GM18498 (cell line): ENCODE data around the gene NBPF15.
"Not testable (repeated sequence)": the region's sequence is repeated elsewhere in the genome, so short reads cannot be mapped to it uniquely, and the experiment has no call there.

Experiments
- ATAC-seq: cut with Tn5 transposase; IDR thresholded peaks from one replicate; pipeline ENCODE4 v1.9.1; 2021; ENCODE audit warnings: mild to moderate bottlenecking, moderate library complexity; ENCODE audit not compliant: unreplicated experiment

Gene NBPF15, protein sequence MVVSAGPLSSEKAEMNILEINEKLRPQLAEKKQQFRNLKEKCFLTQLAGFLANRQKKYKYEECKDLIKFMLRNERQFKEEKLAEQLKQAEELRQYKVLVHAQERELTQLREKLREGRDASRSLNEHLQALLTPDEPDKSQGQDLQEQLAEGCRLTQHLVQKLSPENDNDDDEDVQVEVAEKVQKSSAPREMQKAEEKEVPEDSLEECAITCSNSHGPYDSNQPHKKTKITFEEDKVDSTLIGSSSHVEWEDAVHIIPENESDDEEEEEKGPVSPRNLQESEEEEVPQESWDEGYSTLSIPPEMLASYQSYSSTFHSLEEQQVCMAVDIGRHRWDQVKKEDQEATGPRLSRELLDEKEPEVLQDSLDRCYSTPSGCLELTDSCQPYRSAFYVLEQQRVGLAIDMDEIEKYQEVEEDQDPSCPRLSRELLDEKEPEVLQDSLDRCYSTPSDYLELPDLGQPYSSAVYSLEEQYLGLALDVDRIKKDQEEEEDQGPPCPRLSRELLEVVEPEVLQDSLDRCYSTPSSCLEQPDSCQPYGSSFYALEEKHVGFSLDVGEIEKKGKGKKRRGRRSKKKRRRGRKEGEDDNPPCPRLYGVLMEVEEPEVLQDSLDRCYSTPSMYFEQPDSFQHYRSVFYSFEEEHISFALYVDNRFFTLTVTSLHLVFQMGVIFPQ

DNA sequence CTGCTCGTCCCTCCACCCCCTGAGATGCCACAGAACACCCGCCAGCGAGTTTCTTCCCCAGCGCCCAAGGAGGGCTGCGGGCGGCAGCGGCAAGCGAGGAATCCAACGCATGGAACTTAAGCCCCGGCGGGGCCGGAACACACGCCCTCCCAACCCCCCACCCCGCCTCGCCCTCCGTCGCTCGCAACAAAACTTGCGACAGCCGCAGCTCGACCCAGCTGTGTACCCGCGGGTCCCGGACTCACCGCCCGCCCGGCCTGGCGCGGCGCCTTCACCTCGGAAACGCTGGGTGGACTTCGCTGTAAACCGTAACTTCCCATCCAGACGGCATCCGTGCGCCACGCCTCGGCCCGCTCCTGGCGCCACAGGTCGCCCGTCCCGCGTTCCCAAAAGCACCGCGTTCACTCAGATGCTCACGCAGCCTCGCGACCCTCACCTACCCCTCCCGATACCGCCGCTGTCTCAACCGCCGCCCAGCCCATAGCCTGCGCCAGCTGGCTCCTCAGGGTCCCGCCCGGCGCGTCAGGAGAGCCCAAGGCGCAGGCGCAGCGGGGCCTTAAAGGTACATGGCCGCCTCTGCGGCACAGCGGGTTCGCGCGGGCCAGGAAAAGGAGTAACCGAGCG, at the start of gene NBPF15:
Gene NBPF15 (minus strand): TSS at position 534 of the 624 bp plus-strand sequence. CDS start 21,666 bp downstream, outside the sequence.
- peak; percentile 98 for ATAC-seq

DNA sequence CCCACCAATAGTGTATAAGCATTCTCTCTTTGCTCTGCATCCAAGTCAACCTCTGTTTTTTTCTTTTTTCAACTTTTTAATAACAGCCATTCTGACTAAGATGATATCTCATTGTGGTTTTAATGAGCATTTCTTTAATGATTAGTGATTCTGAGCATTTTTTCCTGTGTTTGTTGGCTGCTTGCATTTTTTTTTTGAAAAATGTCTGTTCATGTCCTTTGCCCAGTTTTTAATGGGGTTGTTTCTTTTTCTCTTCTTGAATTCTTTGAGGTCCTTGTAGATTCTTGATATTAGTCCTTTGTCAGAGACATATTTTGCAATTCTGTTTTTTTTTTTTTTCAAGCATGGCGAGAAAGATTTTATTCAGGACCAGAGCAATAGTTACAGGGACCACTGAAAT, 35.0 kb upstream of the NBPF15 start:
- ATAC-seq = not testable (repeated sequence)

DNA sequence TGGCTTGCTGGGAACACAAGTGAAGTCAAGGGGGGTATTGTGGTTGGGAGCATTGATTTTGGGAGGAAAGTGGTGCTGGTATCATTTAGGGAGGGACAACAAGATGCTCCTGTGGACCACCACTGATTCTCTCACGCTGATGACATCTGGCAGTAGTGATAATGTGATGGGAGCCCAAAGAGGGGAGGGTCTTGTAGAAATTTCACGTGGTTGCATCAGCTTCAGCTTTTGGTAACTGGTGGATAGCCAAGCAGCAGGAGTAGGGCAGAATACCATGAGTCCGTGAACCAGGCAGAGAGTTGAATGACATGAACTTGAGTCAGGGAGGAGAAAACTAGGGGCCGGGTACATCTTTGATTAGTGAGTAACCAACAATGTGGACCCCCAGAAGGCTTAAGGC, 32.7 kb upstream of the NBPF15 start:
- ATAC-seq = not testable (repeated sequence)

DNA sequence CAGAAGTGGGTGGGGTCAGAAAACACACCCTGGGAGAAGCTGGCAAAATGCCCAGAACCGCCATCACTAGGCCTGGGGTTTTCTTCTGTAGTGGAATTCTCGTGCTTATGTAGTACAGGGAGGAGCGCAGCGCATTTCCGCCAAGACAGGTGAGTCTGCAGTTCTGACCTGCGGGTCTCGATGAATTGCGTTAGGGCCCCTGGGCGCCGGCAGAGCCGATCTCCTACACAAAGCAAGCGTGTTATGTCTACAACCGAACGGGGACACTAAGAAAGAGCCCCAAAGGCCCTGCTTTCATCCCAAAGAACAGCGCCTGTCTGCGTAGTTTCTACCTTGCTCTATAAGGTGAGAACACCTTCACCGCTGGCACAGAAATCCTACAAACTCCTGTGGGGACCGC, 28.9 kb upstream of the NBPF15 start:
- ATAC-seq = not testable (repeated sequence)

DNA sequence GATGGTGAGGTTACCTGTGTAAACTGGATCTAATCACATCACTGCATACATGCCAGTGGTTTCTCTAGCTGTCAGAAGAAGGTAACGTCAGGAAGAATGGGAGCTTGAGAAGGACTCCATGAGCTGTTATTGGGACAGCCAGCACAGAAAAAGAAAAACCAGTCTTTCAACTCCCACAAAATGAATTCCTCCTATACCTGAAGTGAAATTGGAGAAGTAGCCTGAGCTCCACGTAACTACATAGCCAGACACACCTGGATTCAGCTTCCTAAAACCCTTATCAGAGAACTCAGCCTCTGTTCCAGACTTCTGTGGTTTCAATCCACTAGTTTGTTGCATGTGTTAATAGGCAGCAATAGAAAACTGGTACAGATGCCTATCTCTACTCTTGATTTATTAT, 25.5 kb upstream of the NBPF15 start:
- not testable (repeated sequence) for ATAC-seq

DNA sequence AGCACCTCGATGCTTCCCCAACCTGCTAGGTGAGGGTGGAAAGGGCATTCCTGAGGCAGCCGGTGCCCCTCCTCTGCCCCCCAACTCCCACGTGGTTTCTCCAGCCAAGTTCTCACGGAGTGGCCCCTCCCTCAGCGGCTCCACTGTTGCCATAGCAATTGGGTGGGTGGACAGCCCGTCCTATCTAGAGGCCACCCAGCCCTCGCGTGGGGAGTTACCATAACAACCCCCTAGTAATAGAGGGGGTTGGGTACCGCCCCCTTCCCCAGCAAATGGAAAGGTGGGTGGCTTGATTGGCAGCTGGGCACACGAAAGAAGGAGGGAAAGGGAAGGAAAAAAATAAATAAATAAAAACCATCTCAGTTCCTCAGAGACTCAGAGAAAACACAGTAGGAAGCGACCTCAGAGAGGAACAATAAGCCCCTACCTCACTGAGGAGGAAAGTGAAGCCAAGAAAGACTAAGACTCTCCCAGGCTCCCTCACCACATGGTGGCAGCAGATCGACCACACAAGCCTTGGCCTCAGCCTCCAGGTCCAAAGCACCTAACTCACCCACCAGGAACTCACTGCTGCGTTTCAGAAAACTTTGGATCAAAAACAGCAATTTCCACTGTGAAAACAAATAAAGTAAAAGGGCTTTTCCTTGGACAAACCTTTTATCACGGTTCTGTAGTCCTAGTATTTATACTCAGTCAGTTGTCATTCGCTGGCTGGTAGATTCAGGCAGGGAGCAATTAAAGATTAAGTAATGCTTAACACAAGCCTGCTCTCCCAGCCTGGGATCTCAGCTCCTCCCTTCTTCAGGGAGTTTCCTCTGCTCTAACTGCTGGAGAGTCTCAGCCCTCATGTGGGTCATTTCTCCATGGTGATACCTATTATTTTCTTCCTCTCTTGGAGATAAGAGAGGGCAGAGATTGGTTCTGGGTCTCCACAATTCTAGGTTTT, 23.9 kb upstream of the NBPF15 start:
- ATAC-seq = not testable (repeated sequence)

DNA sequence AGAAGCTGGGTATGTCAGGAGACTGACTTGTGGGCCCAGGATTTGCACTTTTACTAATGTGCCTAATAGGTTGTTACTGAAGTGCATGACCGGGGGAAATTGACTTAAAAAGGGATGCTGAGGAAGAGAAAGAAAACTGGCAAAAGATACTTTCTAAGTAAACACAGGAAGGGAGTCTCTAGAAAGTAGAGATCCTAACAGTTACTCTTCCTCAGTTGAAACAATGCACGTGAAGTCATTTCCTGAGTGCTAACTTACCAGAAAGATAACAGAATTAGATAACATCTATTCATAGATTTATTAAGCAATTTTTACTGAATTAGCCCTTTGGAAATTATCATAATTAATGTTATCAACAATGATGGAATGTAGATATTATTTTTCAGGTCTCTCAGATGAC, 12.4 kb upstream of the NBPF15 start:
- not testable (repeated sequence) for ATAC-seq

DNA sequence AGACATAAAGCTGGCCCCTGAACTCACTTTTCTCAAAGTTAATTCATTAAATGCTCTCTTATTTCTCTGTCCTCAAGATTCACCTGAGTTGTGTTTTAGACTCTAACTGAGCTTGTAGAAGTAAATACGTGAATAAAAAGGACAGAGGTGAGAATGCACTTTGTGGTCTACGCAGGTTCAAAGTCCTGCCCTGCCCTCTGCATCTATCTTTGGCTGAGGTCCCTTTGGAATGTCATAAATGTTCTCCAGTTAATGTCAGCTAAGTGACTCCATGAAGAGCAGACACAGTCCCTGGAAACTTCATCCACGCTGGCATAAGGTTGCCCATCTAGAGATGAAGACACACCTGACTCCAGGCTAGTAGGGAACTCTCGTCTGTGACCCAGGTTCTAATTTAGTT, 10.0 kb upstream of the NBPF15 start:
- not testable (repeated sequence) for ATAC-seq

DNA sequence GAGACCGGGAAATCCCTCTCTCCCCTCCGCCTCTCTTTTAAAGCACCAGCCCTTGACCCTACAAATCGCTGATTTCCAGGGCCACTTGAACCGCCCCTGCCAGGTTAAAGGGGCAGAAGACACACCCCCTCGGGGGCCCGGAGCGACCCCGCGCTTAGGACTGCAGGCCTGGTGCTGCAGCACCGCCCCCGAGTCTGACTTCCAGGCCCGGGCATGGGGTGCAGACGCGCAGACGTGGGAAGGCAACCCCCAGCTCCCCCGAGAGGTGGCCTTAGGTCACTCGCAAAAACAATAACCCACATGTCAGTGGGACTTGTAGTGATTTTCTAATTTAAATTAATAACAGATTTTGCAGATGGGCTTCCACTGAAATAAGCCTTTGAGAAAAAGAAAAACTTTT, 309 bp upstream of the NBPF15 start:
- ATAC-seq = peak; percentile 14

DNA sequence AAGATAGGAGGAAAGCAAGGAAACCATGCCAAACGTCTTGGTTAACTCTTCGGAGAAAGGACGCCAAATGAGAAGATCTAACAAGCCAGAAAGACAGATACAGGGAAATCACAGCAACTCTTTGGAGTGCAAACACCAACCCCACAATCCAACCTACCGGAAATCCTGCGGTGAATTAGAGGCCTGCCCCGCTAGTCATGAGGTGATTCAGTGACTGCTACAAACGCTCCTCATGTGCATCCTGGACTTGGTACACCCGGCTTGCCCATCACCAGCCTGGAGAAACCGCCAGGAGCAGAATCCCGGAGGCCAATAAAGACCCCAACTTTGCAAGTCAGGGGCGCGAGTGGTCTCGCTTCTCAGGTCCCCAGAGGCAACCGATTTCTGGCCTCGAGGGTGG, 783 bp downstream of the NBPF15 start:
- ATAC-seq = peak; percentile 44

DNA sequence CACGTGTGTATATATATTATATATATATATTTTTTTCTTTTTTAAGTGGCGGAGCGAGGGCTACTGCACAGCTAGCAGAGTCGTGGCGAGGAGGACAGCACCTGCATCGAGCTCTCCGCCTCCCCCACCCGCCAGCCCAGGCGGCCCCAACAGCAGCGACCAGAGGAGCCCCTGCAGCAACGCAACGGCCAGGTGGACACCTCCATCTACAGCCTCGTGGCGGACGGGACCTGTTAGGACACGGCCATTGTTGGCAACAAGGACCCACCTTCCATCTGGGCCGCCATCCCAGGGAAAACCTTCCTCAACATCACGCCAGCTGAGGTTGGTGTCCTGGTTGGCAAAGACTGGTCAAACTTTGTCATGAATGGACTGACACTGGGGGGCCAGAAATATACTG, 19.1 kb downstream of the NBPF15 start:
- not testable (repeated sequence) for ATAC-seq

DNA sequence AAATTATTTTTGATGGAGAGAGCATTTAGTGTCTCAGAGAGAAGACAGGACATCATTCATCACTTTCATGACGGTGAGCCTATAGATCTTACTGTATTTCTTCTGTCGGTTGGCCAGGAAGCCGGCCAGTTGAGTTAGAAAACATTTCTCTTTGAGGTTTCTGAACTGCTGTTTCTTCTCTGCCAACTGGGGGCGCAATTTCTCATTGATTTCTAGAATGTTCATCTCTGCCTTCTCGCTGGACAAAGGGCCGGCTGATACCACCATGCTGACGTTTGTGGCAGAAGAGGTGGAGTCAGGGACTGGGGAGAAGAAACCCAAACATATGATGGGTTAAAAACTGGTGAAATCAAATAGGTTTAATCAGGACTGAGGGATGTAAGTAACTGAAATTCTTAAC, 21.7 kb downstream of the NBPF15 start:
- ATAC-seq = not testable (repeated sequence)

DNA sequence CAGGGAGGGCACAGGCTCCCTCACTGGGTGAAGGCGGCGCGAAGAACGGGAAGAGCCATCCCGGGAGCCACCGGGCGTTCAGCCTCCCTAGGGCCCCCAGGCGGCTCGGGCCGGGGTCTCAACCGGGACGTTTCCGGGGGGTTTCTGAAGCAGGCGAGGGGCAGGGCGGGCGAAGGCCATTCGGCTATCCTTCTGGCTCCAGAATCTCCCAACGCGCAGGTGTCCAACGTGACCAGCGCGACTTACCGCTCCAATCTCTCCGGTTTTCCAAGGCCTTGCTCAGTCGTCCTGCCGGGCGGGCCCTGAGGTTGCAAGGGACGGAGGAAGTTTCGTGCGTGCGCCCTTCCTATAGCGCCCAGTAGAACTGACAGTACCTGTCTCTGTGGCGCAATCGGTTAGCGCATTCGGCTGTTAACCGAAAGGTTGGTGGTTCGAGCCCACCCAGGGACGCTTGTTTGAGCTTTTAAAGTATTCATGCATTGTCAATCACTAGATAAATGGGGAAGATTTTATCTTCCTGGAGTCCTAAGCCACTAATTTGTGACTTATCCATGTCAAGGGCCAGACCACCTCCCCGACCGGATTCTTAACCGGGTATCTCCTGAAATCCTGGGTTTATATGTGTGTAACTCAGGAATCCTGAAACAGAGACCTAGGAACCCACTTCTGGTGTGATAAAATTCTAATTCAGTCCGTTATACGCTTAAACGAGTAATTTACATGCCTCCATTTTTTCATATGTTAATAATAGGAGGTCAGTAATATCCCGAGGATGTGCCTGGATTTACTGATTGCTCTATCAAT, 42.4 kb downstream of the NBPF15 start:
- not testable (repeated sequence) for ATAC-seq

DNA sequence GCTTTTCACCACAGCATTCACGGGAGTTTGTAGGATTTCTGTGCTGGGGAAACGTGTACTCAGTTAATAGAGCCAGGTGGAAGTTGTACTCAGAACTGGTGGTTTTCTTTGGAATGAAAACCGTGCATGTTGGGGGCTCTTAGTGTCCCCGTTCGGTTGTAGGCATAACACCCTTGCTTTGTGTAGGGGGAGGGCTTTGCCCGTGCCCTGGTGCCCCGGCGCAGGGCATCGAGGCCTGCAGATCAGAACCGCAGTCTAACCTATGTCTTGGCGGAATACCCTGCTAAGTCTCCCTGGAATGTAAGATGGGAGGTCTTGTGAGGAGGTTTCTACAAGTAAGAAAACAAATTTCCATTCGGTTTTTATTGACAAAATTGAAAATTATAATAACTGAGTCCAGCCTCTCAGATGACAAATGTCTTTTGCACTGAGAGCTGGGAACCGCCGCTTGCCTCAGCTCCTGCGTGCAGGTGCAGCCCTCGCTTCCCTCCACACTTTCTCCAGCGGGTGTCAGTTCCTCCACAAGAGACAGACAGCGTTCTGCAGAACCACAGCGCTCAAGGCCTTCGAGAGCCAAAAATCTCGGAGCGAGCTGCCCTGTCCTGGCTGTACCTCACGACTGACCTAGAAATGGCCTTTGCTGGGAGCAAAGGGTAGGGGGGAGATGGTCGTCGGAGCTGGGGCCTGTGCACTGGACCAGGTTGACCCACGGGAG, 47.9 kb downstream of the NBPF15 start:
- peak; percentile 4 for ATAC-seq

DNA sequence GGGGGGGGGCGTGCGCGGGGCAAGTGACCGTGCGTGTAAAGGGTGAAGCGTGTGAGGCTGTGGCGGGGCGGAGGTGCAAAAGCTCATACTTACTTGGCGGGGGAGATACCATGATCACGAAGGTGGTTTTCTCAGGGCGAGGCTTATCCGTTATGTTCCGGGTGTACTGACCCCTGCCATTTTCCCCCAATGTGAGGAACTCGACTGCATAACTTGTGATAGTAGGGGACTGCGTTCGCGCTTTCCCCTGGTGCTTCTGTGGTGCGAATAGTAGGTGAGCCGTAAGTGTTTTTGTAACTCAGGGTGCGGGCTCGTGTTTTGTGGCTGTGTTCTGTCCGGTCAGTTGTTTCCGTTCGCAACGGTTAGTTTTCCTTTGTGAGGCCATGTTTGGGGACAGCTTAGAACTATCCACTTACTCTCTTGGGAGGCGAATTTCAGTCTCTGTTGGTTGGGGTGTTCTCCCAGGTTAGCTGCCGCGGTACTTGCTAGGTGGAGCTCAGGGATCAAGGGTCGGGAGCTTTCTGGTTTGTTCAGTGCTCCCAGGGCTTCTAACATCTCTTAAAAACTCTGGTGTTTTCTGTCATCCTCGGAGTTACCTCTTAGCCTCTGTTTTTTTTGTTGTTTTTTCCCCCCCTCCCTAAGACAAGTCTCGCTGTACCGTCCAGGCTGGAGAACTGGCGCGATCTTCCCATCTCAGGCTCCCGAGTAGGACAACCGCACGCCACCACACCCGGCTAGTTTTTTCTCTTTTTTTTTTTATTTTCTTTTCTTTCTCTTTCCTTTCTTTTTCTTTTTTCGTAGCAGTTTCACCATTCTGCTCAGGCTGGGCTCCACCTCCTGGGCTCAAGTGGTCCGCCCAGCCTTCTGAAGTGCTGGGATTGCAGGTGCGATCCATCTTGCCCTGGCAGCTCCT, 48.7 kb downstream of the NBPF15 start:
- ATAC-seq = peak; percentile 92

DNA sequence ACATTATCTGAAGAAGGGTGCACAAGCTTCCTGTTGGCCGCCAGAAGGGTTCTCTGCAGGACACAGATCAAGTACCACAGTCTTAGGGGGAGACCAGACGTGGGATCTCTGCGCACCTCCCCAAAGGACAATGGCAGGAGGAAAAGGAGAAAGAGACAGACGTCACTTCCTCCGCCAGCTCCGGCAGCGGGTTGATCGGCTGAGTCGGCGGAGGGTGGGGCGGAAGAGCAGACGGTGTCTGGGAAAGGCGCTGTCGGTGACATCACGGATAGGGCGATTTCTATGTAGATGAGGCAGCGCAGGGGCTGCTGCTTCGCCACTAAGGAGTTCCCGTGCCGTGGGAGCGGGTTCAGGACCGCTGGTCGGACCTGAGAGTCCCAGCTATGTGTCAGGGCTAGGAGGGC, 49.4 kb downstream of the NBPF15 start:
- ATAC-seq = peak; percentile 65

DNA sequence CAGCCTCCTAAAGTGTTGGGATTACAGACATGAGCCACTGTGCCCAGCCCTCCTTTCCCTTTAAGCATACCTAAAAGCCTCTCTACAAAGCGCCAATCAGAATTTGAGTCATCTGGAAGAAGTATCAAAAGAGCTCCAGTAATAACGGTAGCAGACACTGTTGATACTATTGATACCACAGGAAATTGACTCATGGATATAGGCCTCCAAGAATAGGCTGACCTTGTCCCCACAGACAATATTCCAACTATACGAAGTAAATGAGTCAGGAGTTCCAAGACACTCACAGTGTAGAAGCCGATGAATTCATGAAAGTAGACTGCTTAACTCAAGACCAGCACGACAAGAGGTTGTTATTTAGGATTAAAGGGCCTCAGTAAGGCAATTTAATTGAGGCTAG, 58.7 kb downstream of the NBPF15 start:
- ATAC-seq = not testable (repeated sequence)

DNA sequence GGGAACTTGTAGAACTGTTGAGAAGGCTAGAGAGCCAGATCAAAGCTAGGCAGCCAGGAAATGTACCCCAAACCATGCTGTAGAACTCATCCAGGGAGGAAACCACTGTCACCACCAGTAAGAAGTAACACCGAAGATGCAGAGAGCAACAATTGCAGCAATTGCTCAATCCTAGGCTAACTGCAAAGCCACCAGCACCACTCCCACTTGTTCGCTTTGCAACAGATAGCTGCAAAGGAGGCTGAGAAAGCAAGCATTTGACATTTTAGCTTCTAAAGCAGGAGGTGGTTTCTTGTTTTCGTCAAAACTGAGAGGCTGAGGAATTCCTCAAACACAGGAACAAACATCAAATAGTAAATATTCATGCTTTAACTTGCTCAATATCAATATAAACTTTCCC, 89.8 kb downstream of the NBPF15 start:
- not testable (repeated sequence) for ATAC-seq
